NCI-H1092 treated with DMSO at 0.1 percent for 48 hours (cell line): Measurements from ENCODE around the gene MS4A15.
"Not testable (repeated sequence)": the region's sequence is repeated elsewhere in the genome, so short reads cannot be mapped to it uniquely, and the experiment has no call there.

ENCODE experiments used
- DNase-seq: peaks from one replicate; lab custom pipeline; 2025; lab: John Stamatoyannopoulos, UW

Gene MS4A15

GRCh38 chr11:60754887-60755286 is 1.8 kb upstream of the MS4A15 start:
- no peak for DNase-seq

DNA sequence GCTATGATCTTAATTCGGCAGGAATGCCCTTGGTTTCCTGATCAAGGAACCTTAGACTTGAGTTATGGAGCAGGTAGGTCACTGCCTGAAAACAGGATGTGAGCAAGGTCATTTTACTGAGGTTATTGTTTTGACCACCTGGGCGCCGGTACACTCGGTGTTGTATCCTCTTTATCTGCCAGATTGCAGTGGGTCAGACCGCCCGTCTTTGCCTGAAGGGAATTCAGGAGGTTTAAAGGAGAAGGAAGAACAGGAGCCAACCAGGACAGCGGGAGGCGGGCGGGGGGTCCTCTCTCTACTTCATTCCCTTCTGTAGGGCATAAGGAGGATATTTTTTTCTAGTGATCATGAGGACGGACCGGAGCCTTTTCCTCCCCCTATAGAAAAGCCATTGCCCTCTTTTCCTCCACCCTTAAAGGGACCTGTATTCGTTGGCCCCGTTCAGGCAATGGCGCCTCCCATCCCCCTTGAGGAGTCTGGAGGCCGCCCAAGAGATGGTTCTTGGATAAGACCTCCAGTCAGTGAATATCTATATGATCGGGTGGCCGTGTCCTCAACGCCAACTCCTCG is 649 bp downstream of the MS4A15 start:
- no peak for DNase-seq

DNA sequence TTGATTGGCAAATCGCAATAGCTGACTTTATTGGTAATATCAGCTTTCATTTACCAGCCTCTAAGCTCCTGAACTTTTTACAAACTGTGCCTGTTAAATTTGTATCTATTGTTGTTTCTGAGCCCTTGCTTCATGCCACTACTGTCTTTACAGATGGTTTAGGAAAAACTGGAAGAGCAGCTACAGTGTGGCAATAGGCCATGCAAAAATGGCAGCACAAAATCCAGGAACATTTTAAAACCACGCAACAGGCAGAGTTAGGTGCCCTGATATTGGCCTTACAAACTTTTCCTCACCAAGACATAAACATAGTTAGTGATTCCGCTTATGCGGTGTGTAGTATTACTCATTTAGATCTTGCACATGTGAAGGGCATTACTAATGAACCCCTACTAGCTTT is 2.0 kb downstream of the MS4A15 start:
- DNase-seq, result not testable (repeated sequence)

GRCh38 chr11:60759438-60760225 is 3.0 kb downstream of the MS4A15 start:
- not testable (repeated sequence) for DNase-seq

DNA sequence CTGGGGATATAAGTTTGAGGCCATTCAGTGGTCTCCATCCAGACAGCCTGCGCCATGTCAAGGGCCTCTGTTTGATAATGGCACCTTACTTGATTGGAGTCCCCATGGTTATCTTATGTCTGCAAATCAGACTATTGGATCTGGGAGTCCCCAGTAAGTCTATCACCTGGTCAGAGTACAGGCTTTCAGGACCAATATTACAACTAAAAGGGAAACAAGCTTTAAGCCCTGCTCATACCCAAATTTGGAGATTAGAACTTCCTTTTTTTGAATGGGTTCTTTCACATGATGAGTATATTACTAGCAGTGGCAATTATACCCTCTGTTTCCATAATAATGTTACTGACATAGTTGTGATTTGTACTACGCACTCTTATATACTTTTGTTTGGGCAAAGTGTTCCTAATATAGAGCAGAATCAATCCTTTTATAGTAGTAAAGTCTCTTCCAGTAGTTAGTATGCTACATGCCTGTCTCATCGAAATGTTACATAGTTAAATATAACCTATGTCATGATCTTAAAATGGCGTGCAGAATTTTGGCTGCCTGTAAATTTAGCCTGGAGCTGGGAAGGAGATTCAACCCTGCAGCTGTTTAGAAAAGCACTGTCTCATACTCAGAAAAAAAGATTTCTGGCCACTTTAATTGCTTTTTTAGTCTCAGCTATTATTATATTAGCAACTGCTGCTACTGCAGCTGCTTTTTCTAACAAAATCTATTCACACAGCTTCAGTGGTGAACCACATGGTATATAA is 4.9 kb downstream of the MS4A15 start:
- DNase-seq, result peak; percentile 55

DNA sequence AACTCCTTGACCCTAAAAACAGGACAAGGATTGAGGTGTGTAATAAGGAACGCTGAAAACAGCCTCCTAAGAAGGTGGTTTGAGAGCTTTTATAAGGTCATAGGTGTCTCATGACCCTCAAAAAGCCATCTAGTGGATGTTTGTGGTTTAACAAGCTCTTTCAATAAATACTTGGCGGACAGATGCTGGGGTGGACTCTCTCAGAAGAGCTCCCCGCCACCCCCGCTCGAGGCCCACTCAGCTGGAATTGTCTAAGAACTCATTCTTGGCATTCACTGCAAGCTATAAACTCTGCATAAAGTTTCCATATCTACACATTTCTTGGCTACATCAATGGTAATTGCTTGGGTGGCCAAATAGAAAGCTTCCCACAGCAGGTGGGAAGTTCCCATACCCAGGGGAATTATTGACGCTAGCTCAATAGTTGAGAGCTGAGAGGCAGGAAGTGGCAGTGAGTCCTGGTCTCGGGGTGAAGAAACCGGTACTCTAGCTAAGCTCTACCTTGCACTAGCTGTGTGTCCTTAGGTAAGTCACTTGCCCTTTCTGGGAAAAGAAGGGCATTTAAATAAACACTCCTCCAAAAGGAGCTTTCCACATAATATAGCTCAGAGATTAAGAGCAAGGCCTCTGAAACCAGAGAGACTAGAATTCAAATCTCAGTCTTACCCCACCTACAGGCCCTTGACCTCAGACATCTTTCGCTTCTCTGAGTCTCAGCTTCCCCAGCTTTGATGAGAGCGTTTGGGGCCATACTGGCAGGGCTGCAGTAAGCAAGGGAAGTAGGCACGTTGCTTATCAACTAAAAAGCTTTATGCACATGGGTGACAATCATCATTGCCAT is 6.4 kb downstream of the MS4A15 start:
- peak; percentile 82 for DNase-seq

GRCh38 chr11:60763692-60764369 is 7.2 kb downstream of the MS4A15 start:
- peak; percentile 78 for DNase-seq

- no peak for DNase-seq
Measured at GRCh38 chr11:60764879-60765278, 8.2 kb downstream of the MS4A15 start.

- DNase-seq, result no peak
Measured at GRCh38 chr11:60765355-60765754, 8.7 kb downstream of the MS4A15 start.

DNA sequence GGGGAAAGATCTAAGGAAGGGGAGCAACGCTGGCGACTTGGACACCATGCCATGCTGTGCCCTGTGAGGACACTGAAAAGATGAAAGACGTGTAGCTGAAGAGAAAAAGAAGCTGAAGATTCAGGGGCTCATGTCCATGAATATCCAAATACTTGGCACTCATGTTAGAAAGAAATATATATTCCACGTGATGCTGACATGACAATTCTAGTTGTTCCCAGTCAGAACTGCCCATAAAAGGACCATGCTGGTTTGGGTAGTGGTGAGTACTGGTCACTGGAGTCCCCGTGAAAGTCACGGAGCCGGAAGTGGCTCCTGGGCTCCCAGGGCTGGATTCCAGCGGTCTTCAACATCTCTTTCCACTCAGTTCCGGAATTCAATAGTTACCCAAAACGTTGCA is 9.9 kb downstream of the MS4A15 start:
- no peak for DNase-seq

DNA sequence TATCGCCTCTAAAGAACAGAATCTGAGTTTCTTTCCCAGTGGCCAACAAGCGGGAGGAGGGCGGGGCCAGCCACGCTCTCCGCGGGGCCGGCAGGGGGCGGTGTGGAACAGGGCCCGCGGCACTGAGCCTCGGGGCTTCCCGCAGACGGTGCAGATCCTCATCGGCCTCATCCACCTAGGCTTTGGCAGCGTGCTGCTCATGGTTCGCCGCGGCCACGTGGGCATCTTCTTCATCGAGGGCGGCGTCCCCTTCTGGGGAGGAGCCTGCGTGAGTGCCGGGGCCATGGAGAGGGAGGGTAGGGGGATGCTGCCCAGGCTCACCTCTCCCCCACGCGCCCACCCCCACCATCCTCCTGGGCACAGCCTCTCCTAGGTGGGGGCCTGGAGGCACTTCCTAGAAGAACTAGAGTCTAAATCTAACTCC is 10.7 kb downstream of the MS4A15 start:
- no peak for DNase-seq

DNA sequence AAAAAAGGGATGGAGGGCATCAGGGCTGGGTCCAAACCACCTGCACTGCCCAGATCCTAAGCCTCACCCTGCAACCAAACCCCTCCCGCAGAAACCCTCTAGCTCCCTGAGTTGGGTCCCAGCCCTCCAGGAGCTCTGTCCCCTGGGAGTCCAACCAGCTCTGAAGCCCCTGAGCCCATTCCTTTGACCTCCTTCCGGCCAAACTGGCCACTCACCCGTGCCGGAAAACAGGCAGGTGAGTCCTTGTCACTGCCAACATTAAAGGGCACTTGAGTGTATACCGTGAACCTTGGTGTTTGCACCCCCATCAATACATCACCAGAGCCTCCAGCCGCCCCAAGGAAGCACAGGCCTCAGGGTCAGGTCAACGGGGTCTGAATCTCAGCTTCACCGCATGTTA is 11.5 kb downstream of the MS4A15 start:
- no peak for DNase-seq

GRCh38 chr11:60769273-60769672 is 12.6 kb downstream of the MS4A15 start:
- no peak for DNase-seq

DNA sequence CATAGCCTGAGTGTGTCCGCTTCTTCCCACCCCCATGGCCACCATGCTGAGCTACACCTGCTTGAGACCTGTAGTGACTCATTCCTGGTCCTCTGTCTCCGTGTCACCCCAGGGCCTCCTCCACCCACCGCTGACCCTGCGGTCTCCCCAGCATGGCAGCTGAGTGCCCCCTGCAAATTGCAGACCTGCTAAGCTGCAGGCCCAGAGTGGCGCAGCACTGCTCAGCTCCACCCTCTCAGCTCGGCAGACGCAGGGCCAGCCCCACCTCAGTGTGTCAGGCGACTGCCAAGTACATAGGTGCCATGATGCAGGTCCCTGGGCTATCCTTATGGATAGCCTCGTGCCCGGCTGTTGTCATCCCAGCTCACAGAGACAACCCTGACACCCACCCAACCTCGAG is 13.1 kb downstream of the MS4A15 start:
- no peak for DNase-seq

DNA sequence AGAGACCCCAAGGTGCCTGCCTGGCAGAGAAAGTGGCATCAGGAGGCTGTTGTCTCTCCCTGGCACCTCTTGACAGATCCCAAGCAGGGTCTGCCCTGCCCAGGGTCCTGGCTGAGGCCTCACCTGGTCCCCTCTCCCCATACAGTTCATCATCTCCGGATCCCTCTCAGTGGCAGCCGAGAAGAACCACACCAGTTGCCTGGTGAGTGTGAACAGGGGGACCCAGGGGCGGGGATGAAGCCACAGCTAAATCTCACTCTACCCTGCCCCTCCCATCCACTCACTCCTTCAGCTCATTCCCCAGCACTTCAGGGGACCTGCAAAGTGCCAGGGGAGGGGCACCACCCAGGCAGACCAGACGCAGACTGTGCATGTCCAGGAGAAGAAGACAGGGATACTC is 14.5 kb downstream of the MS4A15 start:
- DNase-seq, result no peak

DNA sequence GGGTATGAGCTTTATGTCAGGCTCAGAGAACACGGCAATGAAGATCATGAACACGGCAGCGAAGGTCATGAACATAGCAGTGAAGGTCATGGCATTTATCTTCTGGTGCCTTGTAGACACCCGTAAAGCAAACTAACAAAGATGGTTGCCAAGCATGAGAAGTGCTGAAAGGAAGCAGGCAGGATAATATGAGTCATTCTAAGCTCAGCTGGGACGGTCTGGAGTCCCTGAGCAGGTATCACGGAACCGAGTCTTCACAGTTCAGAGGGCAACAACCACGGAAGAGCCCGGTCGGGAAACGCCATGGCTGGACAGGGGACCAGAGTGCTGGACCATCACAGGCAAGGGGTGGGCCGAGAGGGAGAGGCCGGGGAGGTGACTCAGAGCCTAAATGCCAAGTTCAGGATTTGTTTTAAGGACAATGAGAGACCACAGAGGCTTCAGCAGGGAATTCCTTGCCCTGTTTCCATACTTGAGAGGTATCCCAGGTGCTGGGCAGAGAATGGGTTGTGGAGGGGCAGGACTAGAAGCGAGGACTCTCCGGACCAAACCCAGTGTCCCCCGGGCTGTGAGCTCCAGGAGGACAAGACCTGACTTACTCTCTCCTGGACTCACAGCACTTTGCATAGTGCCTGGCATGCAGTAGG is 15.3 kb downstream of the MS4A15 start:
- no peak for DNase-seq

GRCh38 chr11:60772666-60773065 is 16.0 kb downstream of the MS4A15 start:
- DNase-seq, result no peak

DNA sequence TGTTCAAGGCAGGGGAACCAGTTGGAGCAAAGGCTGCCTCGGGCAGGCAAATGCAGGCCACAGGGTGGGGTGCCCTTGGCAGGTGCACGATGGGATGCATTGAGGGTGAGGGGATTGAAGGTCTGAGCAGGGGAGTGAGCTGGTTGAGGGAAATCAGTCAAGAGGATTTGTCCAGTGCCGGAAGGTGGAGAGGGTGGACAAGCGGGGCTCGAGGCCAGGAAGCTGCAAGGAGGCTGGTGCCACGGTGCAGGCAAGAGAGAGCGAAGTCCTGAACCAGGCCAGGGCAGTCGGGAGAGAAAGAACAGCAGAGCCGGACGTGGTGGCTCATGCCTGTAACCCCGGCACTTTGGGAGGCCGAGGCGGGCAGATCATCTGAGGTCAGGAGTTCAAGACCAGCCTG is 18.1 kb downstream of the MS4A15 start:
- no peak for DNase-seq

- peak; percentile 95 for DNase-seq
Measured at GRCh38 chr11:60775420-60775961, 18.8 kb downstream of the MS4A15 start.

DNA sequence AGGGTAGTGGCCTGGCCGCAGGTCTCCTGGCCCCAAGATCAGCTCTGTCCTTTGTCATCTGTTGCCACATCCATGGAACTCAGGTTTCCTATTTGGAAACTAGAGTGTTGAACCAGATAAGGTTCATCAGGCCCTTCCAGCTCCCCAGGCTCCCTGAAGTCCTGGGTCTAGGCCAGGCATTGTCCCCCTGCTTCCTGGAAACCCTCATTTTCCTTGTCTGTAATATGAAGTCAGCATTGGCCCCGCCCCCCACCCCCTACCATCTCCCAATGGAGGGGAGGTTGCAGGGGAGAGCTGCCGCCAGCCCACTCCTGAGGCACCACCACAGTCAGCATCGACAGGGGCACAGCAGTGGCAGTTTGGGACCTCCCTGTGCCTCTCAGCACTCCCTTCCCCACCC is 19.5 kb downstream of the MS4A15 start:
- no peak for DNase-seq

- no peak for DNase-seq
Measured at GRCh38 chr11:60777106-60777505, 20.4 kb downstream of the MS4A15 start.
